ENCODE measurements around the gene DYNAP.

The DYNAP gene

GRCh38 chr18:54590945-54591344 is at the start of gene DYNAP:
TSS of gene DYNAP (plus strand) at chr18:54591245. CDS start at chr18:54591283, 38 bp downstream.
- Histone ChIP-seq H3K4me3 (no peak within 1 kb of the TSS), H3K27ac (no peak within 1 kb of the TSS)

GRCh38 chr18:54551590-54551989 is 39.5 kb upstream of the DYNAP start:
- no peak overlapping the region for H3K27ac ChIP-seq
- H3K4me3 ChIP-seq: no peak overlapping the region

- no peak overlapping the region for H3K27ac ChIP-seq
- H3K4me3 ChIP-seq: no peak overlapping the region
Measured at GRCh38 chr18:54555286-54555685, 35.8 kb upstream of the DYNAP start.

- Histone ChIP-seq H3K27ac (no peak overlapping the region), H3K4me3 (no peak overlapping the region)
Measured at GRCh38 chr18:54555996-54556395, 35.0 kb upstream of the DYNAP start.

- no peak overlapping the region for H3K4me3 ChIP-seq
- no peak overlapping the region for H3K27ac ChIP-seq
Measured at GRCh38 chr18:54557958-54558357, 33.1 kb upstream of the DYNAP start.

- no peak overlapping the region for H3K4me3 ChIP-seq
- no peak overlapping the region for H3K27ac ChIP-seq
Measured at GRCh38 chr18:54558609-54559585, 32.1 kb upstream of the DYNAP start.

GRCh38 chr18:54561706-54562267 is 29.3 kb upstream of the DYNAP start:
- H3K4me3 ChIP-seq: no peak overlapping the region

GRCh38 chr18:54580202-54580729 is 10.8 kb upstream of the DYNAP start:
- Histone ChIP-seq H3K4me3 (no peak overlapping the region), H3K27ac (no peak overlapping the region)

More at GRCh38 chr18:54561706-54562267, 29.3 kb upstream of the DYNAP start:
- H3K27ac ChIP-seq: no peak overlapping the region

GRCh38 chr18:54584065-54584464 is 7.0 kb upstream of the DYNAP start:
- no peak overlapping the region for H3K27ac ChIP-seq
- H3K4me3 ChIP-seq: no peak overlapping the region

GRCh38 chr18:54585743-54586142 is 5.3 kb upstream of the DYNAP start:
- H3K4me3 ChIP-seq: no peak overlapping the region

GRCh38 chr18:54604211-54604610 is 13.2 kb downstream of the DYNAP start:
- Histone ChIP-seq H3K4me3 (no peak overlapping the region), H3K27ac (no peak overlapping the region)

More at GRCh38 chr18:54585743-54586142, 5.3 kb upstream of the DYNAP start:
- H3K27ac ChIP-seq: no peak overlapping the region

- H3K4me3 ChIP-seq: peak overlapping the region in 1 of 7 experiments; percentile 33
- no peak overlapping the region for H3K27ac ChIP-seq
Measured at GRCh38 chr18:54606835-54607212, 15.8 kb downstream of the DYNAP start.

GRCh38 chr18:54607213-54608027 is 16.4 kb downstream of the DYNAP start:
- H3K4me3 ChIP-seq: peak overlapping the region in 4 of 7 experiments; percentile 6 to 33 (median 12)
- H3K27ac ChIP-seq: peak overlapping the region in 10 of 21 experiments; percentile 11 to 63 (median 46)

GRCh38 chr18:54608028-54608642 is 17.1 kb downstream of the DYNAP start:
- Histone ChIP-seq H3K27ac (peak overlapping the region in 9 of 21 experiments; percentile 11 to 63 (median 47)), H3K4me3 (peak overlapping the region in 4 of 7 experiments; percentile 6 to 33 (median 12))

- no peak overlapping the region for H3K4me3 ChIP-seq
- H3K27ac ChIP-seq: no peak overlapping the region
Measured at GRCh38 chr18:54611816-54612215, 20.8 kb downstream of the DYNAP start.

GRCh38 chr18:54612237-54612636 is 21.2 kb downstream of the DYNAP start:
- Histone ChIP-seq H3K4me3 (no peak overlapping the region), H3K27ac (no peak overlapping the region)

GRCh38 chr18:54613174-54613573 is 22.1 kb downstream of the DYNAP start:
- Histone ChIP-seq H3K4me3 (no peak overlapping the region), H3K27ac (no peak overlapping the region)

- Histone ChIP-seq H3K27ac (no peak overlapping the region), H3K4me3 (no peak overlapping the region)
Measured at GRCh38 chr18:54616220-54616848, 25.3 kb downstream of the DYNAP start.

GRCh38 chr18:54622084-54622483 is 31.0 kb downstream of the DYNAP start:
- no peak overlapping the region for H3K4me3 ChIP-seq
- no peak overlapping the region for H3K27ac ChIP-seq
